DMS79 treated with DMSO at 0.1 percent for 48 hours (cell line): ENCODE results near the gene PATJ.
"Not testable (repeated sequence)": the region's sequence is repeated elsewhere in the genome, so short reads cannot be mapped to it uniquely, and the experiment has no call there.

ENCODE experiments used
- DNase-seq: peaks from one replicate; lab custom pipeline; 2025; lab: John Stamatoyannopoulos, UW

Gene PATJ

DNA sequence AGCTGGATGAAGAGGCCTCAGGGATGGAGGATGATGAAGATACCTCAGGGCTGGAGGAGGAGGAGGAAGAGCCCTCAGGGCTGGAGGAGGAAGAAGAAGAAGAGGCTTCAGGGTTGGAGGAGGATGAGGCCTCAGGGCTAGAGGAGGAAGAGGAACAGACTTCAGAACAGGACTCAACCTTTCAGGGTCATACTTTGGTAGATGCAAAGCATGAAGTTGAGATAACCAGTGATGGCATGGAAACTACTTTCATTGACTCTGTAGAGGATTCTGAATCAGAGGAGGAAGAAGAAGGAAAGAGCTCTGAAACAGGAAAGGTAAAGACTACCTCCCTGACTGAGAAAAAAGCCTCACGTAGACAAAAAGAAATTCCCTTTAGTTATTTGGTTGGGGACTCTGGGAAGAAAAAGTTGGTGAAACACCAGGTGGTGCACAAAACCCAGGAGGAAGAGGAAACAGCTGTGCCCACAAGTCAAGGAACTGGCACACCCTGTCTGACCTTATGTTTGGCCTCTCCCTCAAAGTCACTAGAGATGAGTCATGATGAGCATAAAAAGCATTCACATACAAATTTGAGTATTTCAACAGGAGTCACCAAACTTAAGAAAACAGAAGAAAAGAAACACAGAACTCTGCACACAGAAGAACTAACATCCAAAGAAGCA is 467.8 kb downstream of the PATJ start:
- no peak for DNase-seq

DNA sequence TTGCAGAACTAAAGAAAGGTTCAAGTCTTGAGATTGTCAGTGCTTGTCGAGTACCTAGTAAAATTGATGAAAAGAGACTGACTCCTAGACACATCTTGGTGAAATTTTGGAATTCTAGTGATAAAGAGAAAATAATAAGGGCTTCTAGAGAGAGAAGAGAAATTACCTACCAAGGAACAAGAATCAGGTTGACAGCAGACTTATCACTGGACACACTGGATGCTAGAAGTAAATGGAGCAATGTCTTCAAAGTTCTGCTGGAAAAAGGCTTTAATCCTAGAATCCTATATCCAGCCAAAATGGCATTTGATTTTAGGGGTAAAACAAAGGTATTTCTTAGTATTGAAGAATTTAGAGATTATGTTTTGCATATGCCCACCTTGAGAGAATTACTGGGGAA is 468.7 kb downstream of the PATJ start:
- no peak for DNase-seq

DNA sequence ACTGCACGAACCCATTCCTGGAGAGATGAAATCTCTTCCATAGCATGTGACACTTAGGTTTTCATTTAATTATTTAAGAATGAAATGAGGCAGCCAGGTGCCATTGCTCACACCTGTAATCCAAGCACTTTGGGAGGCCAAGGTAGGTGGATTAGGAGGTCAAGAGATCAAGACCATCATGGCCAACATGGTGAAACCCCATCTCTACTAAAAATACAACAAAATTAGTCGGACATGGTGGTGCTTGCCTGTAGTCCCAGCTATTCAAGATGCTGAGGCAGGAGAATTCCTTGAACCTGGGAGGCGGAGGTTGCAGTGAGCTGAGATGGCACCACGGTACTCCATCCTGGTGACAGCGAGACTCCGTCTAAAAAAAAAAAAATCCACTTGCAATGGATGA is 470.1 kb downstream of the PATJ start:
- DNase-seq = no peak

DNA sequence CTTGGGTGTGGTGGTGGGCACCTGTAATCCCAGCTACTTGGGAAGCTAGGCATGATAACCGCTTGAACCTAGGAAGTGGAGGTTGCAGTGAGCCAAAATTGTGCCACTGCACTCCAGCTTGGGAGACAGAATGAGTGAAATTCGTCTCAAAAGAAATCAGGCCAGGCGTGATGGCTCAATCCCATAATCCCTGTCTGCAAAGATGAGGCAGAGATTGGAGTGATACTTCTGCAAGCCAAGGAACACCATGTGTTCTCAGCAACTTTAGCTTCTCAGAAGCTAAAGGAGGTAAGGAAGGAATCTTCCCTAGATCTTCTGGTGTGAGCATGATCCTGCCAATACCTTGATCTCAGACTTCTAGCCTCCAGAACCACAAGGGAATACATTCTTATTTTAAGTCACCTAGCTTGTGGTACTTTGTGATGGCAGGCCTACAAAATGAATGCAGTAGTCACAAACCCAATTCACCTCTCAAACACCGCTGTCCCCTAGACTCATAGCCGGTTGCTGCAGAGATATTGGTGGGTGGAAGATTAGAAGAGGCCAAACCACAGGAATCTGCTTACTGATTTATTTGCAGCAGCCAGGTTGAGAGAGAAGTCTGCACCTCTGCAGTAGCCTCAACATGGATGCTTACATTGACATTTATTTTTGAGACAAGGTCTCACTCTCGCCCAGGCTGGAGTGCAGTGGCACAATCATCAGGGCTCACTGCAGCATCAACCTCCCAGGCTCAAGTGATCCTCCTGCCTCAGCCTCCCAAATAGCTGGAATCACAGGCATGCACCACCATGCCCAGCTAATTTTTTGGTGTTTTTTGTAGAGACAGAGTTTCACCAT is 471.0 kb downstream of the PATJ start:
- no peak for DNase-seq

DNA sequence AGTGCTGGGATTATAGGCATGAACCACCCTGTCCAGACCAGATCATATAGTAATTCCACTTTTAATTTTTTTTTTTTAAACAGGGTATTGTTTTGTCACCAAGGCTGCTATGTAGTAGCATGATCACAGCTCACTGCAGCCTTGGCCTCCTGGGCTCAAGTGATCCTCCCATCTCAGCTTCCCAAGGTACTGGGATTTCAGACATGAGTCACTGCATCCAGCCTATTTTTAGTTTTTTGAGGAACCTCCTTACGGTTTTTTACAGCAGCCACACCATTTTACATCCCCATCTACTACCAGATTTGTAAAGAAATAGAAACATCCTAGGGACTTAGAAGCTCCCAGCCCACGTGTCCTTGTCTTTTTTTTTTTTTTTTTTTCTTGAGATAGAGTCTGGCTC is 476.3 kb downstream of the PATJ start:
- no peak for DNase-seq

DNA sequence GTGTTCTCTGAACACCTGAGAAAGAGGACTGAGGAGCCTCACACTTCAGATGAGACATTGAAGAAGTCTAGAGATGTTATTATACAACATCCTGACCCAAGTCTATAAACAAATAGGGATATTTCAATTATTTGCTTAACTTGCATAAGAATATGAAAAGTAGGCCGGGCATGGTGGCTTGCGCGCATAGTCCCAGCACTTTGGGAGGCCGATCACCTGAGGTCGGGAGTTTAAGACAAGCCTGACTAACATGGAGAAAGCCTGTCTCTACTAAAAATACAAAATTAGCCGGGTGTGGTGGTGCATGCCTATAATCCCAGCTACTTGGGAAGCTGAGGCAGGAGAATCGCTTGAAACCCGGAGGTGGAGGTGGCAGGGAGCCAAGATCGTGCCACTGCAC is 478.2 kb downstream of the PATJ start:
- not testable (repeated sequence) for DNase-seq

DNA sequence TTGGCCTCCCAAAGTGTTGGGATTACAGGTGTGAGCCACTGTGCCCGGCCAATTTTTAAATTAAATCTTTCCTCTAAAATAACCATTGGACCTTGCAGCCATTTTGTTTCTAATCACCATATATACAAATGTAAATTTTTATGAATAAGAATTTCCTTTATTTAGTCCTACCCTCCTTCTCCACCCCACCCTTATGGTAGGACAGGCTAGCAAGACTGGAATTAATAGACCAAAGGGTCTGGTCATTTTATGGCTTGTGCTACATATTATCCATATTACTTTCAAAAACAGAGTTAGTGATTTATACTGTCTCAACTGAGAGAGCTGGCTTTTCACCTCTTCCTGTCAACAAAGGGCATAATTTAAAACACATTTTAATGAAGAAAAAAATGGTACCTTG is 478.9 kb downstream of the PATJ start:
- no peak for DNase-seq

DNA sequence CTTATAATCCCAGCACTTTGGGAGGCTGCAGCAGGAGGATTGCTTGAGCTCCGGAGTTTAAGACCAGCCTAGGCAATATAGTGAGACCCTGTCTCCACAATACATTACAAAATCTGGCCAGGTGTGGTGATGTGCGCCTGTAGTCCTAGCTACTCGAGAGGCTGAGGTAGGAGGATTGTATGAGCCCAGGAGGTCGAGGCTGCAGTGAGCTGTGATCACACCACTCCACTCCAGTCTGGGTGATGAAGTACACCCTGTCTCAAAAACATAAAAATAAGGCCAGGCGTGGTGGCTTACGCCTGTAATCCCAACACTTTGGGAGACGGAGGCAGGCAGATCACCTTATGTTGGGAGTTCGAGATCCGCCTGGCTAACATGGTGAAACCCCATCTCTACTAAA is 480.0 kb downstream of the PATJ start:
- no peak for DNase-seq

DNA sequence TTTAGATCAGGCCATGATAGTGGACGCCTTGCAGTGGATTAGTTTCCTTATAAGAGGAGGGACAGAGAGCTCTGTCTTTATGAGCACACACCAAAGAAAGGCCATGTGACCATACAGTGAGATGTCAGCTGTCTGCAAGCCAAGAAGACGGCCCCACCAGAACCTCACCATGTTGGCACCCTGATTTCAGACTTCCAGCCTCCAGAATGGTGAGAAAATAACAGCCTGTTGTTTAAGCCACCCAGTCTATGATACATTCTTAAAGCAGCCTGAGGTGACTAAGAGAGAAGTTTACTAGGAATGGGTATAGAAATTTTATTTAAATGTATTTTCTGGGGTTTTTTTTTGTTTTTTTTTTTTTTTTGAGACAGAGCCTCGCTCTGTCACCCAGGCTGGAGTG is 481.9 kb downstream of the PATJ start:
- no peak for DNase-seq

DNA sequence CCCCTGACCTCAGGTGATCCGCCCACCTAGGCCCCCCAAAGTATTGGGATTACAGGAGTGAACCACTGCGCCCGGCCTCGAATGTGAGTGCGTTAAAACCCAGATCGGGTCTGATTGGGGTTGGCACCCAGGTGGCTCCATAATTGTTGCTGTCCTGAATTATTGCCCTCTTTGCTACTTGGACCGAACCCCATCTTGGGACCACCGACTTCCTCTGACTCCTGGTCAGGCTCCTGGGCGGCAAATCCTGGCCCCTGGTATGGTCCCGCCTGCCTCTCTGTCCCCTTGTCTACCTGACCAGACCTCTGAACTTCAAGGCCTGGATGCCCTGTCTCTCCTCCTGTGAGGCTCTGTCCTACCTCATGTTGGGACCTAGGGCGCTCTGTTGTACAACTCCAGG is 485.2 kb downstream of the PATJ start:
- no peak for DNase-seq
